OCI-LY3 (cell line): ENCODE data around the gene CCDC12.

Source experiments
- EZH2phosphoT487 ChIP-seq: fragments of 200-600 bp; shearing (Covaris generic); IDR thresholded peaks from 2 replicates; pipeline ENCODE4 v1.6.1; 2018; ENCODE audit warnings: antibody characterized with exemption, mixed run types, low read depth
- TF ChIP-seq, protein P1 (sequence below): fragments of 200-600, 300-600 bp; sonication (generic); IDR thresholded peaks from 2 replicates; pipeline ENCODE4 v1.5.1; 2014; ENCODE audit warnings: antibody characterized with exemption, low read length, low read depth

DNA sequence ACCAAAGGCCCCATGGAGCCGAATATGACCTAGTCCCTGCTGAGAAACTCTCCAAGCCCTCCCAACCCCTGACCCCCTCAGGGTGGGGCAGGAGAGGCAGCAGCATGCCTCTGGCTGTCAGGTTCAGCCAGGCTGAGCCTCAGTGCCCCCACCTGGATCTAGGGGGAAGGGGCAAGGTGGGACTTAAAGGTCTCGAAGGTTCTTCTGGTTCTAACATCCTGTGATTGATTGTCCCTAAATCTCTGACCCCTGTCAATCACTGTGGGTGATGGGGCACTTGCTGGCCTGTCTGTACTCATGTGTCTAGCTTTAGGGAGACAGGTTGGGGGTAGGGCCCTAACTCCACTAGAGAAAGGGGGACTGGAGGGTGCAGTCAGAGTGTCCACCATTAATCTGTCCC, 16.7 kb upstream of the CCDC12 start:
- TF ChIP-seq, protein P1, sequence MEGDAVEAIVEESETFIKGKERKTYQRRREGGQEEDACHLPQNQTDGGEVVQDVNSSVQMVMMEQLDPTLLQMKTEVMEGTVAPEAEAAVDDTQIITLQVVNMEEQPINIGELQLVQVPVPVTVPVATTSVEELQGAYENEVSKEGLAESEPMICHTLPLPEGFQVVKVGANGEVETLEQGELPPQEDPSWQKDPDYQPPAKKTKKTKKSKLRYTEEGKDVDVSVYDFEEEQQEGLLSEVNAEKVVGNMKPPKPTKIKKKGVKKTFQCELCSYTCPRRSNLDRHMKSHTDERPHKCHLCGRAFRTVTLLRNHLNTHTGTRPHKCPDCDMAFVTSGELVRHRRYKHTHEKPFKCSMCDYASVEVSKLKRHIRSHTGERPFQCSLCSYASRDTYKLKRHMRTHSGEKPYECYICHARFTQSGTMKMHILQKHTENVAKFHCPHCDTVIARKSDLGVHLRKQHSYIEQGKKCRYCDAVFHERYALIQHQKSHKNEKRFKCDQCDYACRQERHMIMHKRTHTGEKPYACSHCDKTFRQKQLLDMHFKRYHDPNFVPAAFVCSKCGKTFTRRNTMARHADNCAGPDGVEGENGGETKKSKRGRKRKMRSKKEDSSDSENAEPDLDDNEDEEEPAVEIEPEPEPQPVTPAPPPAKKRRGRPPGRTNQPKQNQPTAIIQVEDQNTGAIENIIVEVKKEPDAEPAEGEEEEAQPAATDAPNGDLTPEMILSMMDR = no peak
- no peak for TF ChIP-seq EZH2phosphoT487
